ENCODE data around the gene GSG1L2.

The GSG1L2 gene

DNA sequence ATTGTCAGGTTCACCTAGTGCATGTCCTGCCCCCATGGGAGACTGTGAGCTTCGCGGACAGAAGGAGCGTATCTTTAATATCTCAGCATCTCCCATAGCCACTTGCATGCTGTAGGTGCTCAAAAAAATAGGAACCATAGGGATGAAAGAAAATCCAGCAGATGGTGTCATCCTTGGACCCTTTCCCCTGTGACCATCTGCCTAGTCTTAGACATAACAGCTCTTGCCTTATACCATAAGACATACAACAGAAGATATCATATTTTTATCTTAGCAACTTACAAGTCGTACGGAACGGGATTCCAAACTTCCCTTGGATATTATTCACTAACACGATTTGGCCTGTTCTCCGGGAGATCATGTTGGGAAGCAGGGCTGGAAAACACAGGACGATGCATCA, 45.0 kb downstream of the GSG1L2 start:
- H3K27ac ChIP-seq (ENCODE audit: low read length), result no peak overlapping the region
- no peaks in the 10 kb centered on the region for H3K36me3 ChIP-seq (replicated peaks; ENCODE audit: low read depth, low read length)
- H3K4me2 ChIP-seq (ENCODE audit: low read length), result no peak overlapping the region
- TF ChIP-seq, protein P1, sequence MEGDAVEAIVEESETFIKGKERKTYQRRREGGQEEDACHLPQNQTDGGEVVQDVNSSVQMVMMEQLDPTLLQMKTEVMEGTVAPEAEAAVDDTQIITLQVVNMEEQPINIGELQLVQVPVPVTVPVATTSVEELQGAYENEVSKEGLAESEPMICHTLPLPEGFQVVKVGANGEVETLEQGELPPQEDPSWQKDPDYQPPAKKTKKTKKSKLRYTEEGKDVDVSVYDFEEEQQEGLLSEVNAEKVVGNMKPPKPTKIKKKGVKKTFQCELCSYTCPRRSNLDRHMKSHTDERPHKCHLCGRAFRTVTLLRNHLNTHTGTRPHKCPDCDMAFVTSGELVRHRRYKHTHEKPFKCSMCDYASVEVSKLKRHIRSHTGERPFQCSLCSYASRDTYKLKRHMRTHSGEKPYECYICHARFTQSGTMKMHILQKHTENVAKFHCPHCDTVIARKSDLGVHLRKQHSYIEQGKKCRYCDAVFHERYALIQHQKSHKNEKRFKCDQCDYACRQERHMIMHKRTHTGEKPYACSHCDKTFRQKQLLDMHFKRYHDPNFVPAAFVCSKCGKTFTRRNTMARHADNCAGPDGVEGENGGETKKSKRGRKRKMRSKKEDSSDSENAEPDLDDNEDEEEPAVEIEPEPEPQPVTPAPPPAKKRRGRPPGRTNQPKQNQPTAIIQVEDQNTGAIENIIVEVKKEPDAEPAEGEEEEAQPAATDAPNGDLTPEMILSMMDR (IDR thresholded peaks at IDR 0.05; ENCODE audit: low read depth, low read length), result no peak
- H4K20me1 ChIP-seq (ENCODE audit: insufficient read depth, low read length), result no peaks in the 10 kb centered on the region
- no peaks in the 10 kb centered on the region for H3K4me1 ChIP-seq (ENCODE audit: low read length)
- no peaks in the 10 kb centered on the region for H3K79me2 ChIP-seq (ENCODE audit: low read length)
- H3K9me3 ChIP-seq (ENCODE audit: insufficient read depth, low read length), result no peaks in the 10 kb centered on the region
- H3K9ac ChIP-seq (ENCODE audit: low read length), result no peak overlapping the region
- no peaks in the 10 kb centered on the region for H3K27me3 ChIP-seq (ENCODE audit: low read depth, low read length)
- no peak overlapping the region for H2AFZ ChIP-seq (ENCODE audit: low read depth, low read length)
- no peak overlapping the region for H3K4me3 ChIP-seq (ENCODE audit: low read length)

DNA sequence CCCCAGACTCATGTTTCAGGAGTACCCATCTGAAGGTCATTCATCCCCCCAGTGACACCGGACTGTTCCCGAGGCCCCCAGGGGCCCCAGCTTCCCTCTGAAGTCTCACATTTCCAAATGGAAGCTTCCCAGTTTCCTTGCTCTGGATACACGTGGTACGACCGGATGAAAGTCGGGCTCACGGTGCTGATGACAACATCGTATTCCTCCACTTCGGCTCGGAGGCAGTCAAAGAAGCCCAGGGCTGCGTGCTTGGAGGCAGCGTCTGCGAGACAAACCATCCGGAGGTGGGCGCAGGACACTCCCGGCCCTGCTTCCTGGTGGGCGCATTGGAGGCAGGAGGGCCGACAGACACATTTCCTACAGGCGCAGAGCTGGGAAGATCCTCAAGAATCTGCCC, 49.2 kb downstream of the GSG1L2 start:
- Histone ChIP-seq H3K4me2 (ENCODE audit: low read length) (no peak overlapping the region), H3K79me2 (ENCODE audit: low read length) (no peaks in the 10 kb centered on the region), H3K27me3 (ENCODE audit: low read depth, low read length) (no peaks in the 10 kb centered on the region), H3K27ac (ENCODE audit: low read length) (no peak overlapping the region), H3K36me3 (replicated peaks; ENCODE audit: low read depth, low read length) (no peaks in the 10 kb centered on the region), H3K4me3 (ENCODE audit: low read length) (no peak overlapping the region), H4K20me1 (ENCODE audit: insufficient read depth, low read length) (no peaks in the 10 kb centered on the region), H3K9me3 (ENCODE audit: insufficient read depth, low read length) (no peaks in the 10 kb centered on the region), H3K4me1 (ENCODE audit: low read length) (no peaks in the 10 kb centered on the region), H3K9ac (ENCODE audit: low read length) (no peak overlapping the region), H2AFZ (ENCODE audit: low read depth, low read length) (no peak overlapping the region)
- TF ChIP-seq EZH2phosphoT487 (IDR thresholded peaks at IDR 0.05; ENCODE audit: low read depth), result no peak
- TF ChIP-seq, protein P1 (IDR thresholded peaks at IDR 0.05; ENCODE audit: low read depth, low read length), result no peak

DNA sequence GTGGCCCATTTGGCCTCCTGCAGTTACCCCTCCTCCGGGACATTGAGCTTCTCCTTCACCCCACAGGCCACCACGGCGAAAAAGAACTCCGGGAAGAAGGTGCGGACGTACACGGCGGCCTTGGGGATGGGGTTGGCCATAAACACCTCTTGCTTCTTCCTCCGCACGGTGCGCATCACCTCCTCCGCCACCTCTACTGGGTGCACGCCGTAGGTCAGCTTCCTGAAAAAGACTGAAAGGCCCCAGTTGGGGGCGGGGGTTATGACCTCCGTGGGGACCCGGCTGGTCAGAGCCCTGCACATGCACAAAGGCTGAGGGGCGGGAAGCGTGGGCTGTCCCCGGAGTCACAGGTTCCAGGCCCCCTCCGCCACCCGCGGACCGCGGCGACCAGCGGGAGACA, 50.4 kb downstream of the GSG1L2 start:
- Histone ChIP-seq H3K4me1 (ENCODE audit: low read length) (no peaks in the 10 kb centered on the region), H2AFZ (ENCODE audit: low read depth, low read length) (no peak overlapping the region), H3K36me3 (replicated peaks; ENCODE audit: low read depth, low read length) (no peaks in the 10 kb centered on the region), H3K27me3 (ENCODE audit: low read depth, low read length) (no peaks in the 10 kb centered on the region), H3K79me2 (ENCODE audit: low read length) (no peaks in the 10 kb centered on the region), H3K4me3 (ENCODE audit: low read length) (no peak overlapping the region), H3K27ac (ENCODE audit: low read length) (no peak overlapping the region), H3K9me3 (ENCODE audit: insufficient read depth, low read length) (no peaks in the 10 kb centered on the region), H3K4me2 (ENCODE audit: low read length) (no peak overlapping the region), H3K9ac (ENCODE audit: low read length) (no peak overlapping the region), H4K20me1 (ENCODE audit: insufficient read depth, low read length) (no peaks in the 10 kb centered on the region)
- TF ChIP-seq, protein P1 (IDR thresholded peaks at IDR 0.05; ENCODE audit: low read depth, low read length), result no peak
- TF ChIP-seq EZH2phosphoT487 (IDR thresholded peaks at IDR 0.05; ENCODE audit: low read depth), result no peak

- H4K20me1 ChIP-seq (ENCODE audit: insufficient read depth, low read length), result no peaks in the 10 kb centered on the region
- H3K4me3 ChIP-seq (ENCODE audit: low read length), result no peak overlapping the region
- no peaks in the 10 kb centered on the region for H3K9me3 ChIP-seq (ENCODE audit: insufficient read depth, low read length)
- no peak overlapping the region for H2AFZ ChIP-seq (ENCODE audit: low read depth, low read length)
- H3K79me2 ChIP-seq (ENCODE audit: low read length), result no peaks in the 10 kb centered on the region
- no peaks in the 10 kb centered on the region for H3K27me3 ChIP-seq (ENCODE audit: low read depth, low read length)
- H3K27ac ChIP-seq (ENCODE audit: low read length), result no peak overlapping the region
- TF ChIP-seq, protein P1 (IDR thresholded peaks at IDR 0.05; ENCODE audit: low read depth, low read length), result no peak
- TF ChIP-seq EZH2phosphoT487 (IDR thresholded peaks at IDR 0.05; ENCODE audit: low read depth), result no peak
- H3K4me2 ChIP-seq (ENCODE audit: low read length), result no peak overlapping the region
- no peaks in the 10 kb centered on the region for H3K4me1 ChIP-seq (ENCODE audit: low read length)
- no peaks in the 10 kb centered on the region for H3K36me3 ChIP-seq (replicated peaks; ENCODE audit: low read depth, low read length)
- H3K9ac ChIP-seq (ENCODE audit: low read length), result no peak overlapping the region
Measured at GRCh38 chr17:9769036-9769695, 52.7 kb downstream of the GSG1L2 start.

Measured in OCI-LY3 (cell line).